Measurements from ENCODE around the gene A2ML1. TPM values are rescaled to one million over a fixed set of nuclear protein-coding genes. Genes with fewer than 3 reads are reported as not detected.
A peak's percentile ranks its signal among the peaks of the same experiment; 100 is the strongest.

The A2ML1 gene
- not detected in 2 replicates for total RNA-seq

DNA sequence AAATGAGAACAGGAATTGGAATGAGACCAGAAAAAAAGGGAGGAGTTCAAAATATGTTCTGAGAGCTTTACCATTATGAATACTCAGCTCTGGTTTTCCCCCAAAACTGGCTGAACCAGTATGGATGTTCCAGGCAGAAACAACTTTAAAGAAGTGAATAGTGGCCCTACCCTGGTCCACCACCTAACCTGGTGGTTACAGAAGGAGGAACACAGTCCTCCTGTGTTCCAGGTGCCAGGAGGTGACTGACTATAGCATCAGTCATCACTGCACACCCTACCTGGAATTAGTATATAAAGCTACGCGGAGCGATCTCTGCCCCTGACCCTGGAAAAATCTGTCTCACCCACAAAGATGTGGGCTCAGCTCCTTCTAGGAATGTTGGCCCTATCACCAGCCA is at the start of gene A2ML1:
Gene A2ML1 (plus strand): TSS at position 324 of the 400 bp plus-strand sequence. CDS start 31 bp downstream, at position 355.
- no peak within 1 kb of the TSS for H3K4me3 ChIP-seq (ENCODE audit: low read depth, low read length)
- no peak for DNase-seq (ENCODE audit: low read depth)
- TF ChIP-seq, protein P1, sequence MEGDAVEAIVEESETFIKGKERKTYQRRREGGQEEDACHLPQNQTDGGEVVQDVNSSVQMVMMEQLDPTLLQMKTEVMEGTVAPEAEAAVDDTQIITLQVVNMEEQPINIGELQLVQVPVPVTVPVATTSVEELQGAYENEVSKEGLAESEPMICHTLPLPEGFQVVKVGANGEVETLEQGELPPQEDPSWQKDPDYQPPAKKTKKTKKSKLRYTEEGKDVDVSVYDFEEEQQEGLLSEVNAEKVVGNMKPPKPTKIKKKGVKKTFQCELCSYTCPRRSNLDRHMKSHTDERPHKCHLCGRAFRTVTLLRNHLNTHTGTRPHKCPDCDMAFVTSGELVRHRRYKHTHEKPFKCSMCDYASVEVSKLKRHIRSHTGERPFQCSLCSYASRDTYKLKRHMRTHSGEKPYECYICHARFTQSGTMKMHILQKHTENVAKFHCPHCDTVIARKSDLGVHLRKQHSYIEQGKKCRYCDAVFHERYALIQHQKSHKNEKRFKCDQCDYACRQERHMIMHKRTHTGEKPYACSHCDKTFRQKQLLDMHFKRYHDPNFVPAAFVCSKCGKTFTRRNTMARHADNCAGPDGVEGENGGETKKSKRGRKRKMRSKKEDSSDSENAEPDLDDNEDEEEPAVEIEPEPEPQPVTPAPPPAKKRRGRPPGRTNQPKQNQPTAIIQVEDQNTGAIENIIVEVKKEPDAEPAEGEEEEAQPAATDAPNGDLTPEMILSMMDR (IDR thresholded peaks at IDR 0.05; ENCODE audit: insufficient read depth, low read depth, low read length): no peak

DNA sequence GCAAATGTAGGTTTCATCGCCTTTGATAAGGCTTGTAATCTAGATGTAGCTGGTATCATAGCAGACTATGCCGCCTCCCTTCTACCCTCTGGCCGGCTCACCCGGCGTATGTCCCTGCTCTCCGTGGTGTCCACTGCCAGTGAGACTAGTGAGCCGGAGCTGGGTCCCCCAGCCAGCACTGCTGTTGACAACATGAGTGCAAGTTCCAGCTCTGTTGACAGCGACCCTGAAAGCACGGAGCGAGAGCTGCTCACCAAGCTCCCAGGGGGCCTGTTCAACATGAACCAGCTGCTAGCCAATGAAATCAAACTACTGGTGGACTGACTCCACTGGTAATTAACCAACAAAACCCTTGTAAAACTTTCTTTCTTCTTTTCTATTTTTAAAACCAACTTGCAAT is 49.0 kb upstream of the A2ML1 start:
- no peak overlapping the region for H3K4me3 ChIP-seq (ENCODE audit: low read depth, low read length)
- DNase-seq (ENCODE audit: low read depth): no peak
- TF ChIP-seq, protein P1 (IDR thresholded peaks at IDR 0.05; ENCODE audit: insufficient read depth, low read depth, low read length): no peak

DNA sequence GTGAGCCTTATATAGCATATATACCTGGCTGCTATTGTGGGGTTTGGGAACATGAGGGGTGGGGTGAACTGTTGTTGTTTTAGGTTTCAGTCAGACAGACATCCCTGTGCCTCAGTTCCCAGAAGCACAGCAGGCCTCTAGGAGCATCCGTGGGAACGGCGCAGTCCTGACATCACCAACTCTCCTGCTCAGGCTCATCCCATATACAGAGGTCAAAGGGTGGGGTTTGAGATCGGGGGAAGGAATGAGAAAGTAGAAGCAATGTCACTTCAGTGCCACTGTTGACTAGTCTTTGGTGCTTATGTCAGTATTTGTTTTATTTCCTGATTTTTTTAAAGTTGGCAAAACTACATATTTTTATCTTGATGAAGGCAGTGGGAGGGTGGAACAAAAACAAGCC is 43.1 kb upstream of the A2ML1 start:
- TF ChIP-seq, protein P1 (IDR thresholded peaks at IDR 0.05; ENCODE audit: insufficient read depth, low read depth, low read length): no peak
- no peak for DNase-seq (ENCODE audit: low read depth)

DNA sequence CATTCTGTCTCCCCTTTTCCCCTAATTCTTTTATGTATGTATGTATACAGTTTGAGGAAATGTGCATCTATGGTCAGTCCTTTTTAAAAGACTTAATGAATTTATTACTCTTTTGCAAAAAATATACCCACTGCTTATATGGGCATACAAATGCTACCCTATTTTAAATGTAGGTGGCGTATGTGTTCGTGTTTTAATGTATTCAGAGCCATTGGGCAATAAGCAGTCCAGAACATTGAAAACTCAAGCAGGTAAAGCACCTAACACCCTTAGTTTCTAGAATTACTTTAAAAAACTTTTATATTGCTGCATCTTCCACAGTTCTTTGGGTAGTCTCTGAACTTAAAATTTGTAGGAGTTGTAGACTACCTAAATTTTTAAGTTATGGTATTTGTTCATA is 42.6 kb upstream of the A2ML1 start:
- DNase-seq (ENCODE audit: low read depth): no peak
- H3K4me3 ChIP-seq (ENCODE audit: low read depth, low read length): no peak overlapping the region
- TF ChIP-seq, protein P1 (IDR thresholded peaks at IDR 0.05; ENCODE audit: insufficient read depth, low read depth, low read length): no peak

More for the DNA sequence above, 43.1 kb upstream of the A2ML1 start:
- no peak overlapping the region for H3K4me3 ChIP-seq (ENCODE audit: low read depth, low read length)

DNA sequence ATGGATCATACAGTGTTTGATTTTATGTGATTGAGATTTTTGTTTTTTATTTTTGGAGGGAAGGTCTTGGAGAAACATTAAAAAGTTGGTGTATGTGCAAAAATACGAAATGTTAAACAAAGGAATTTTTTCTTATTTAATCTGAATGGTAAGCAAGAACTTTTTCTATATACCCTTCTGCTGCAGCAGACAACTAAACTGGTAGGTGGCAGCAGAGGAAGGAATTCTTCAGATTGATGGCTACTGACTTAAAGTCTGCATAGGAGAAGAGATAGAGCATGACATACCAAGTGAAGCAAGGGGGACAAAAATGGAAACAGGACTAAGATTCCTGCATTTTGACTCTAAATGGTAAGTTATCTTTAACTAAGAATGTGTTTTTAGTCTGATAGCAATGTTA is 42.0 kb upstream of the A2ML1 start:
- TF ChIP-seq, protein P1 (IDR thresholded peaks at IDR 0.05; ENCODE audit: insufficient read depth, low read depth, low read length): peak; percentile 33
- DNase-seq (ENCODE audit: low read depth): peak; percentile 29
- no peak overlapping the region for H3K4me3 ChIP-seq (ENCODE audit: low read depth, low read length)

DNA sequence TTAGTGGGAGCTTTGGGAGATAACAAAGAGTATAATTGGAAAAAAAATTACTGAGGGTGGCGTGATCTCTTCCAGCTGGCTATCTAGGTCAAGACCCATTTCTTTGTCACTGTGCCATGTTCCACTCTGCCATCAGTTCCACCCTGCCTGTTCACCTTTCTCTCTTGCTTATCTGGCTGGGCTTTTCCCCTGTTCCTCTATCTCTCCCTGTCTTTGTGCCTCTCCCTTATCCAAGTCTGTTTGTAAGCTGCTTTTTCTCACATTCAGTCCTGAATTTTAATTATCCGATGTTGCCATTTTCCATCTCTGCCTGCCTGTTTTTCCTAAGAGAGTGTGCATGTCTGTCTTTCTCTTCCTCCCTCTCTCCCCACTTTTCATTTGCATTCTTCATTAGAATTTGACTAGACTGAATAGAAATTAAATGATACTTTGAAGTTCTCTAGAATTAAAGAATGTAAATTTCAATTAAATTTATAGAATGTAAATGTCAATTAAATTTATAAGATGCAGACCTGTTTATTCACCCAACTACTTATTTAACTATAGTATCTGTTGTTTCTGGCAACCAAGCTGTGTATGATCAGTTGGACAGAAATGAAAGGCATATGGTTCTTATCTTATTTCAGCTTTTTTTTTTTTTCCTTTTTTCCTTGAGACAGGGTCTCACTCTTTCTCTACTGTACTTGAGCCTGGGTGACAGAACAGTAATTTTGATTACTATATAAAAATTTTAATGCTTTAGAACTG is 40.9 kb upstream of the A2ML1 start:
- DNase-seq (ENCODE audit: low read depth): no peak

More for the DNA sequence above, 40.9 kb upstream of the A2ML1 start:
- TF ChIP-seq, protein P1 (IDR thresholded peaks at IDR 0.05; ENCODE audit: insufficient read depth, low read depth, low read length): no peak
- H3K4me3 ChIP-seq (ENCODE audit: low read depth, low read length): no peak overlapping the region
